Measurements from ENCODE around the gene ACTN4. TPM values are rescaled to one million over a fixed set of nuclear protein-coding genes. Genes with fewer than 3 reads are reported as not detected.

ACTN4 gene
- total RNA-seq, 1 experiment from 2014 or later, result 3,297 TPM

DNA sequence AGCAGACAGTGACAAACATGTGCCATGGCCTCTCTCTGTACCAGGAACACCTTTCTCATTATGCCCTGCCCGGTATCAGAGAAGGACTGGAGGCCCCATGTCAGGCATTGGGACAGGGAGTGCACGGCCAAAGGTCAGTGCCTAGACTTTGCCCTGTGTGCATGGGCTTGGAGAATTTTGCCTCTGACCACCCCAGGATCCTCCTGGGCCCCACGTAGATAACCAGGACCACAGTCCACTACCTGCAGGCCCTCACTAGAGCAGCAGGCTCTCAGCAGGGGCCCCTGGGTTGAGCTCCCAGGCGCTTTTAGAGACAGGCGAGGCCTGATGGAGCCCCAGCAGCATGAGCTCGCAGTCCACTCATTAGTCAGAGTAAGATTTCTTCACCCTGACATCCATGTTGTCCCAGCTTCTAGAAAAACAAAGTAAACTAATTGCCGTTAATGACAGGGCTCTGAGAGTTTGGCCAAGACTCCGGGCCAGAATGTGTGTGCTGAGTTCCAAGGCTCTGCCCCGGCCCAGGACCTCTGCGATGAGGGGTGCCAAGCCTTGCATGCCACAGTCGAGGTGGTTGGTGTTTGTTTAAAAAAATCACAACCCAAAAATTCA is 54.1 kb downstream of the ACTN4 start:
- H3K27ac ChIP-seq (ENCODE audit: low read length), result peak overlapping the region; percentile 98
- ATAC-seq, result peak; percentile 4; the same call in 1 of the 2 replicates
- no peaks in the 10 kb centered on the region for H3K27me3 ChIP-seq (ENCODE audit: control insufficient read depth, insufficient read depth, low read length)
- H3K9me3 ChIP-seq (ENCODE audit: control insufficient read depth, insufficient read depth, low read depth, low read length), result no peaks in the 10 kb centered on the region
- no TSS peak for BruUV-seq (replicated peaks)
- DNase-seq (ENCODE audit: low read depth, low spot score), result no peak
- ChIA-PET POLR2A (no interaction called here), CTCF (no interaction called here)
- in situ Hi-C loops (cut with HindIII; ENCODE audit: low pct_unique_long_range_greater_than_20kb, low sequenced_read_pairs) (loop anchor here (5.0 kb wide), 1 partner anchor 154 kb away; no protein-coding TSS in a partner anchor), intact Hi-C loops (cut with micrococcal nuclease; ENCODE audit: unreplicated experiment) (no loop called here)
- no peak overlapping the region for H3K4me3 ChIP-seq (ENCODE audit: low read depth in 2 of 2, low read length in 2 of 2)
- TF ChIP-seq TCF7L2 (IDR thresholded peaks at IDR 0.05; ENCODE audit: low read depth, low read length) (no peak), SIN3A (IDR thresholded peaks at IDR 0.05; ENCODE audit: borderline replicate concordance, insufficient read depth, low read depth, low read length) (no peak), POLR2AphosphoS5 (IDR thresholded peaks at IDR 0.05; ENCODE audit: low read depth, low read length) (no peak), REST (IDR thresholded peaks at IDR 0.05; ENCODE audit: insufficient read depth in 1 of 2, low read depth in 2 of 2, low read length in 1 of 2) (no peak)
- TF ChIP-seq, protein P1, sequence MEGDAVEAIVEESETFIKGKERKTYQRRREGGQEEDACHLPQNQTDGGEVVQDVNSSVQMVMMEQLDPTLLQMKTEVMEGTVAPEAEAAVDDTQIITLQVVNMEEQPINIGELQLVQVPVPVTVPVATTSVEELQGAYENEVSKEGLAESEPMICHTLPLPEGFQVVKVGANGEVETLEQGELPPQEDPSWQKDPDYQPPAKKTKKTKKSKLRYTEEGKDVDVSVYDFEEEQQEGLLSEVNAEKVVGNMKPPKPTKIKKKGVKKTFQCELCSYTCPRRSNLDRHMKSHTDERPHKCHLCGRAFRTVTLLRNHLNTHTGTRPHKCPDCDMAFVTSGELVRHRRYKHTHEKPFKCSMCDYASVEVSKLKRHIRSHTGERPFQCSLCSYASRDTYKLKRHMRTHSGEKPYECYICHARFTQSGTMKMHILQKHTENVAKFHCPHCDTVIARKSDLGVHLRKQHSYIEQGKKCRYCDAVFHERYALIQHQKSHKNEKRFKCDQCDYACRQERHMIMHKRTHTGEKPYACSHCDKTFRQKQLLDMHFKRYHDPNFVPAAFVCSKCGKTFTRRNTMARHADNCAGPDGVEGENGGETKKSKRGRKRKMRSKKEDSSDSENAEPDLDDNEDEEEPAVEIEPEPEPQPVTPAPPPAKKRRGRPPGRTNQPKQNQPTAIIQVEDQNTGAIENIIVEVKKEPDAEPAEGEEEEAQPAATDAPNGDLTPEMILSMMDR (IDR thresholded peaks at IDR 0.05), result no peak
- H3K36me3 ChIP-seq (ENCODE audit: control insufficient read depth, insufficient read depth, low read length), result peaks cover 63% of the 10 kb centered on the region
- H3K4me1 ChIP-seq (ENCODE audit: control insufficient read depth, insufficient read depth, low read length), result peaks cover 88% of the 10 kb centered on the region

- H3K36me3 ChIP-seq (ENCODE audit: control insufficient read depth, insufficient read depth, low read length), result peaks cover 62% of the 10 kb centered on the region
Observed at GRCh38 chr19:38702278-38702677, 54.8 kb downstream of the ACTN4 start.

More at GRCh38 chr19:38702278-38702677, 54.8 kb downstream of the ACTN4 start:
- CTCF ChIA-PET, result interaction anchor here (0.5 to 1.6 kb wide), 2 partner anchors 18 to 106 kb away, joined by 3 to 5 read pairs; no protein-coding TSS in a partner anchor
- in situ Hi-C loops (cut with HindIII; ENCODE audit: low pct_unique_long_range_greater_than_20kb, low sequenced_read_pairs), result loop anchor here (5.0 kb wide), 1 partner anchor 155 kb away; no protein-coding TSS in a partner anchor
- Histone ChIP-seq H3K27ac (ENCODE audit: low read length) (peak overlapping the region; percentile 98), H3K27me3 (ENCODE audit: control insufficient read depth, insufficient read depth, low read length) (no peaks in the 10 kb centered on the region), H3K4me1 (ENCODE audit: control insufficient read depth, insufficient read depth, low read length) (peaks cover 88% of the 10 kb centered on the region), H3K9me3 (ENCODE audit: control insufficient read depth, insufficient read depth, low read depth, low read length) (no peaks in the 10 kb centered on the region), H3K4me3 (ENCODE audit: low read depth in 2 of 2, low read length in 2 of 2) (no peak overlapping the region)
- no TSS peak for BruUV-seq (replicated peaks)
- DNase-seq (ENCODE audit: low read depth, low spot score) (no peak), ATAC-seq (no peak)
- POLR2A ChIA-PET, result interaction anchor here (1.3 kb wide), 1 partner anchor 9 kb away, joined by 3 read pairs; no protein-coding TSS in a partner anchor
- intact Hi-C loops (cut with micrococcal nuclease; ENCODE audit: unreplicated experiment), result no loop called here
- TF ChIP-seq, protein P1 (IDR thresholded peaks at IDR 0.05), result no peak
- TF ChIP-seq TCF7L2 (IDR thresholded peaks at IDR 0.05; ENCODE audit: low read depth, low read length) (no peak), SIN3A (IDR thresholded peaks at IDR 0.05; ENCODE audit: borderline replicate concordance, insufficient read depth, low read depth, low read length) (no peak), POLR2AphosphoS5 (IDR thresholded peaks at IDR 0.05; ENCODE audit: low read depth, low read length) (no peak), REST (IDR thresholded peaks at IDR 0.05; ENCODE audit: insufficient read depth in 1 of 2, low read depth in 2 of 2, low read length in 1 of 2) (no peak)

Measured in Panc1 (cell line).